H1 (cell line): ENCODE data around the gene RUNX1. TPM values are rescaled to one million over a fixed set of nuclear protein-coding genes. Genes with fewer than 3 reads are reported as not detected.

ENCODE experiments used
- HDAC6 ChIP-seq: IDR thresholded peaks from one replicate; pipeline ENCODE4 v1.7.1; 2012; ENCODE audit warnings: low read depth, mild to moderate bottlenecking, inconsistent platforms, low read length, moderate library complexity
- JUND ChIP-seq: IDR thresholded peaks from 2 replicates; pipeline ENCODE4 v1.6.1; 2011; ENCODE audit warnings: mild to moderate bottlenecking, improper control_type of control experiment, low read length
- SIRT6 ChIP-seq: IDR thresholded peaks from one replicate; pipeline ENCODE4 v1.7.1; 2012; ENCODE audit warnings: low read length, inconsistent platforms
- polyA plus RNA-seq, 7 experiments: library from polyadenylated mRNA; depleted of rRNA in 3 of 7; stranded (reverse) in 5 of 7; unstranded in 2 of 7; fragments of >200 nt in 5 of 7; fragments of 200-250 nt in 2 of 7; gene quantifications; 1 replicate in 5 of 7; 2 replicates in 1 of 7; 4 replicates in 1 of 7; pipeline versions ENCODE4 v1.2.1 to v1.2.3, GENCODE V29; 2011 to 2013; ENCODE audit warnings: missing spikeins in 2 of 7, mixed read lengths in 2 of 7
- total RNA-seq: library from RNA; stranded (reverse); fragmentation: NEBNext Ultra II Directional; extraction: Animal tissue kit (Norgen Biotek cat#: 25700); gene quantifications from 2 replicates; pipeline ENCODE4 v1.2.1, GENCODE V29; 2021

RUNX1 gene
- total and polyA plus RNA-seq, 2 of the 8 experiments (the other 6 are each of a cell fraction or from before 2014, with no cell fraction given), result 0.20 to 0.60 TPM

GRCh38 chr21:34881839-34882371 is 167.2 kb downstream of the RUNX1 start (continued):
- no peak for TF ChIP-seq JUND
- TF ChIP-seq HDAC6, result no peak
- no peak for TF ChIP-seq SIRT6
